Loucy (cell line): Measurements from ENCODE around the gene IGDCC3.

Source experiments
- CTCF ChIP-seq: fragments of 200-600 bp; sonication (generic); conservative IDR thresholded peaks from 2 replicates; pipeline ENCODE4 v1.5.1; 2014; ENCODE audit warnings: mild to moderate bottlenecking, antibody characterized with exemption, low read length
- EZH2phosphoT487 ChIP-seq: fragments of 200-600 bp; IDR thresholded peaks from 2 replicates; pipeline ENCODE4 v1.6.1; 2018; ENCODE audit warnings: antibody characterized with exemption, mild to moderate bottlenecking, moderate library complexity, borderline replicate concordance

- TF ChIP-seq CTCF: no peak
- no peak for TF ChIP-seq EZH2phosphoT487
Measured at GRCh38 chr15:65396965-65397317, 19.1 kb upstream of the IGDCC3 start.
